Skeletal muscle satellite cell (primary cell): ENCODE measurements around the gene PARVB.

ENCODE experiments used
- H3K27me3 ChIP-seq: 2 replicates; pipeline ENCODE4 v1.7.0; 2013; ENCODE audit warnings: low read length; ENCODE audit not compliant: control insufficient read depth, insufficient read depth
- H3K36me3 ChIP-seq: 2 replicates; pipeline ENCODE4 v1.7.0; 2013; ENCODE audit warnings: mild to moderate bottlenecking, control low read depth, low read length; ENCODE audit not compliant: insufficient read depth
- H3K4me1 ChIP-seq: 2 replicates; pipeline ENCODE4 v1.7.0; 2013; ENCODE audit warnings: low read length; ENCODE audit not compliant: control insufficient read depth, insufficient read depth
- H3K4me2 ChIP-seq: 2 replicates; pipeline ENCODE4 v1.7.0; 2013; ENCODE audit warnings: mild to moderate bottlenecking, low read length
- H3K4me3 ChIP-seq: 2 replicates; pipeline ENCODE4 v1.7.0; 2013; ENCODE audit warnings: low read length
- H3K9ac ChIP-seq: 2 replicates; pipeline ENCODE4 v1.7.0; 2013; ENCODE audit warnings: mild to moderate bottlenecking, low read depth, low read length, moderate library complexity
- H3K9me3 ChIP-seq: replicated peaks from 2 replicates; pipeline ENCODE4 v1.7.0; 2013; ENCODE audit warnings: mild to moderate bottlenecking, control low read depth, low read length

The PARVB gene

DNA sequence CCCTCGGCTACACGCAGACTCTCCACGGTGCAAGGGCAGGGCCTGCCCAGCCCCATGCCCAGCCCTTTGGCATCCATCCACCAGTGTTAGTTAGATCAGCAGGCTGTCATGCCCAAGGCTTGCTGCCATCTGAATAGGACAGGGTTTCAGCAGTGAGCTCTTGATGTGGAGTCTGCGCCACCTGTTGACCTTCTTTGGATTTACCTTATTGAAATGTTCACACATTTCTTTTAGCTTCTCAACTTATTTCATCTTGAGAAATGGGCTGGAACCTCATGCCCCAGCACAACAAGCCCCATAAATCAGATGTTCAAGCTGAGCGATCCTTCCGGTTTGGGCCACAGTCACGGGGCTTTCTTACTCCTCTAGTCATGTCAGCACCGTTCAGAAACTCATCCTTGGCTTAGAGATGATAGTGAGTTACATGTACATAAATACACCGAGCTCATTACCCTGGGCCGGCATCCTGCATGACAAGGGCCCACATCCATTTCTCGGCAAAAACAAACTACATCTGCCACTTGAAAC is 61.7 kb downstream of the PARVB start:
- H3K27me3 ChIP-seq: no peaks in the 10 kb centered on the region
- H3K36me3 ChIP-seq: peaks cover 3% of the 10 kb centered on the region
- no peak overlapping the region for H3K9ac ChIP-seq
- H3K4me3 ChIP-seq: no peak overlapping the region
- H3K4me2 ChIP-seq: no peak overlapping the region
- H3K4me1 ChIP-seq: peaks cover 38% of the 10 kb centered on the region
- no peaks in the 10 kb centered on the region for H3K9me3 ChIP-seq

GRCh38 chr22:44086271-44087088 is 62.4 kb downstream of the PARVB start:
- Histone ChIP-seq H3K9me3 (no peaks in the 10 kb centered on the region), H3K27me3 (no peaks in the 10 kb centered on the region), H3K9ac (peak overlapping the region; percentile 13), H3K4me2 (no peak overlapping the region), H3K4me3 (no peak overlapping the region), H3K4me1 (peaks cover 39% of the 10 kb centered on the region), H3K36me3 (peaks cover 3% of the 10 kb centered on the region)

GRCh38 chr22:44087089-44087430 is 63.0 kb downstream of the PARVB start:
- no peak overlapping the region for H3K4me3 ChIP-seq
- no peaks in the 10 kb centered on the region for H3K9me3 ChIP-seq
- H3K9ac ChIP-seq: peak overlapping the region; percentile 13
- H3K27me3 ChIP-seq: no peaks in the 10 kb centered on the region
- no peak overlapping the region for H3K4me2 ChIP-seq
- H3K4me1 ChIP-seq: peaks cover 39% of the 10 kb centered on the region
- peaks cover 3% of the 10 kb centered on the region for H3K36me3 ChIP-seq

GRCh38 chr22:44088976-44089570 is 65.0 kb downstream of the PARVB start:
- Histone ChIP-seq H3K27me3 (no peaks in the 10 kb centered on the region), H3K9ac (no peak overlapping the region), H3K4me2 (peak overlapping the region; percentile 37), H3K36me3 (peaks cover 2% of the 10 kb centered on the region), H3K4me1 (peaks cover 39% of the 10 kb centered on the region), H3K4me3 (no peak overlapping the region), H3K9me3 (no peaks in the 10 kb centered on the region)

- H3K4me2 ChIP-seq: peak overlapping the region; percentile 37
- peaks cover 39% of the 10 kb centered on the region for H3K4me1 ChIP-seq
- peaks cover 7% of the 10 kb centered on the region for H3K36me3 ChIP-seq
- no peaks in the 10 kb centered on the region for H3K9me3 ChIP-seq
- no peaks in the 10 kb centered on the region for H3K27me3 ChIP-seq
- no peak overlapping the region for H3K4me3 ChIP-seq
- H3K9ac ChIP-seq: no peak overlapping the region
Observed at GRCh38 chr22:44089717-44090570, 65.8 kb downstream of the PARVB start.

GRCh38 chr22:44090571-44090905 is 66.4 kb downstream of the PARVB start:
- peaks cover 7% of the 10 kb centered on the region for H3K36me3 ChIP-seq
- H3K9ac ChIP-seq: no peak overlapping the region
- no peak overlapping the region for H3K4me2 ChIP-seq
- no peak overlapping the region for H3K4me3 ChIP-seq
- H3K27me3 ChIP-seq: no peaks in the 10 kb centered on the region
- no peaks in the 10 kb centered on the region for H3K9me3 ChIP-seq
- H3K4me1 ChIP-seq: peaks cover 38% of the 10 kb centered on the region

GRCh38 chr22:44091021-44091721 is 67.1 kb downstream of the PARVB start:
- Histone ChIP-seq H3K4me2 (no peak overlapping the region), H3K4me3 (no peak overlapping the region), H3K27me3 (no peaks in the 10 kb centered on the region), H3K9me3 (no peaks in the 10 kb centered on the region), H3K9ac (no peak overlapping the region), H3K4me1 (peaks cover 31% of the 10 kb centered on the region), H3K36me3 (peaks cover 7% of the 10 kb centered on the region)

DNA sequence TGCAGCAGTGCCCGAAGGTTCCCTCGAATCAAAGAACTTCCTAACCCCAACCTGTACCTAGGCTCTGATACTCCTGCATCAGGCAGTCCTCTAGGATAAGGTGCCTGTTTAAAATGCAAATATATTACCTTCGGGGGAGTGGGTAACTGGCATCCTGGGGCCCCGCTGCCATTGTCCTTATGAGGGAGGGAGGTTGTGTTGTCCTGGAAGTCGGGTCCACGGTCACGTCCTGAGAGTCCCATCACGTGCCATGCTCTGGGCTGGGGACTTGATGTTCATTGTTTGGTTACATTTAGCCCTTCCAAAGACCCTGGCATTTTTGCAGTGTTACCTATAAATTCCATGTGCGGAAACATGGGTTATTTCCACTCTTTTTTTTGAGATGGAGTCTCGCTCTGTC is 67.6 kb downstream of the PARVB start:
- Histone ChIP-seq H3K9me3 (no peaks in the 10 kb centered on the region), H3K4me3 (no peak overlapping the region), H3K4me1 (peaks cover 26% of the 10 kb centered on the region), H3K27me3 (no peaks in the 10 kb centered on the region), H3K4me2 (no peak overlapping the region), H3K36me3 (peaks cover 12% of the 10 kb centered on the region), H3K9ac (no peak overlapping the region)

DNA sequence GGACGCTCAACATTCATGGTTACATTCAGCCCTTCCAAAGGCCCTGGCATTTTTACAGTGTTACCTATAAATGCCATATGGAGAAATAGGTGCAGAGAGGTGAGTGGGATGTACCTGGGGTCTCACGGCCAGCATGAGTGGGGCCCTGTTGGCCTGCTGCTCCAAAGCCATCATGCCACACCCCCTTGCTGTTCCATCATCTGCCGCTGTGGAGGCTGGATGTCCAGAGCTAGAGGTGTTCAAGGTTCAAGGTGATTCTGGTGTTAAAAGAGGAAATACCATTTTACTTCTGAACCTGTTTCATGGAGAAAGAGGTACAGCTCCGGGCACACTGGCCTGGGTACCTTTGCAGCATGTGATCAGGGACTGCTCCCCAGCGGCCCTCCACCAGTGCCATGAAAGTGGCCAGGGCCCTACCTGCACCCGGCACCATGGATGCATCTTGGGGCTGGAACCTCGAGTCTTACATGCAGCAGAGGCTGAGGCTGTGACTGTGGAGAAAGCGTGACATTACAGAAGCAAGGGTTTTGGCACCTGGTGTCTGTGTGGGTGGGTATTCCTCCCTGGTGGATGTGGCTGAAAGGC is 68.6 kb downstream of the PARVB start:
- H3K27me3 ChIP-seq: no peaks in the 10 kb centered on the region
- H3K4me3 ChIP-seq: no peak overlapping the region
- peaks cover 17% of the 10 kb centered on the region for H3K36me3 ChIP-seq
- no peak overlapping the region for H3K9ac ChIP-seq
- H3K4me1 ChIP-seq: peaks cover 24% of the 10 kb centered on the region
- no peaks in the 10 kb centered on the region for H3K9me3 ChIP-seq
- H3K4me2 ChIP-seq: no peak overlapping the region

- no peaks in the 10 kb centered on the region for H3K27me3 ChIP-seq
- no peaks in the 10 kb centered on the region for H3K9me3 ChIP-seq
- no peak overlapping the region for H3K9ac ChIP-seq
- no peak overlapping the region for H3K4me2 ChIP-seq
- peaks cover 21% of the 10 kb centered on the region for H3K4me1 ChIP-seq
- H3K4me3 ChIP-seq: no peak overlapping the region
- H3K36me3 ChIP-seq: peaks cover 17% of the 10 kb centered on the region
Observed at GRCh38 chr22:44093791-44094190, 69.7 kb downstream of the PARVB start.
